Measurements from ENCODE around the gene CYYR1. TPM values are rescaled to one million over a fixed set of nuclear protein-coding genes. Genes with fewer than 3 reads are reported as not detected.

CYYR1 gene
- total RNA-seq: 6.3 and 9.9 TPM in 2 replicates

DNA sequence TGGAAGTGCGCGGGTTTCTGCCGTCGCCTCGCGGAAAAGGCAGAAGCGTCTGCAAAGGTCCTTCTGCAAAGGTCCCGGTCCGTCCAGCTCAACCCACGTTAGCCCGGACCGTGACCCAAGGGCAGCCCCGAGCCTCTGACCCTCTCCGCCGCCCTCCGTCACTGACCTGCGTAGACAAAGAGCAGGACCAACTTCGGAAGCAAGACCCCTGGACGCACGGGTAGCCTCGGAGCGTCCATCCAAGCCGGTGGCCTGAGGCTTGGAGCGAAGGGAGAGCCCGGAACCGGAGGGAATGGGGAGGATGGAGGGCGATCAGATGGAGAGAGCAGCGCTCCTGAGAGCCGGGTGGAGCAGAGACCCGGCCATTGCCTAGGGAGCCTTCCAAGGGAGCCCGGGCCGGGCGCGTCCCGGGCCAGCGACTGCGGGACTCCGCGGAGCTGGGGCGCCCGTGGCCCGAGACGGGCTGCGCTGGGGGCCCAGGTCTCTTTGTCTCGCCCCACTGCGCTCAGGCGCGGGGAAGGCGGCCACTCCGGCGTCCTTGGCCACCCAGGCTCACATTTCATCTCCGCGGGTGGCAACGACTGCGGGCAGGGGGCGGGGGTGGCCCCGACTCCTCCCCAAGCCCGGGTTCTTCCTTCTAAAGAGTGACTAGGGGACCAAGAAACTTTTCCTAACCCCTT lies at the start of gene CYYR1:
CYYR1 (minus strand) TSS at position 585 of the 680 bp plus-strand sequence; CDS start at position 239, 346 bp downstream.
- DNase-seq (ENCODE audit: low read depth in 2 of 2): peak in 1 of 2 donors; percentile 30

DNA sequence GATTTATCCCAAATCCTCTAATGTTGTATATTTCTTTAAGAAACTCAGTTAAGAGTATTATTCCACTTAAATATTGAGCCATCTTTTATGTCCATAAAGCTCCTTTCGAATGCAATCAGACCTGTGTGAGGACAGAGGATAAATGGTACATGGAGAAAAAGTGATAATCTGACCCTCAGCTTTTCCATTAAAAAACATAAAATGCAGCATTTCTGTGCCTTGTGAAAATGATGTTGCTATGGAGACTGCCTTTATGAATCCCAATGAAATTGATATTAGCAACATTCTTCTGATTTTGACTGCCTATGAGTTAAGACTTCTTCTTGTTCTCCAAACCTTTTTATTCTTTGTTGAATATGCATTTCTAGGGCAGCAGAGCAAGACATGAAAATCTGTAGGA lies 44.1 kb upstream of the CYYR1 start:
- DNase-seq (ENCODE audit: low read depth in 2 of 2): no peak

DNA sequence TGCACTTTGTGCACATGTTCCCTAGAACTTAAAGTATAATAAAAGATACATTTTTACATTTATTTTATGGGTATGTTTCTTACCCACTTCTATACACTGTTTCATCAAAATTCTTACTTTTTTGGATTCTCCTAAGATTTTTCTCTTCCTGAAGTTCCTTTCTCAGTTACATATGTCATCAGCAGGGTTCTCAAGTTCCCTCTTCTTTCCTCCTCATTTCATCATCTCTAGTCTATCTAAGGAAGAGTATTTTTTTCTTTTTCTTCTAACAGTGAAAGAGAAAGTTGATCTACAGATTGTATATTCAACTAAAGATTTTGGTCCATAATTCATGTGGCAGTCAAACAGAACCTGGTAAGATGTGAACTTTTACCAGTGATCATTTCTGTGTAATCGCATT lies 41.2 kb upstream of the CYYR1 start:
- DNase-seq (ENCODE audit: low read depth in 2 of 2): no peak

DNA sequence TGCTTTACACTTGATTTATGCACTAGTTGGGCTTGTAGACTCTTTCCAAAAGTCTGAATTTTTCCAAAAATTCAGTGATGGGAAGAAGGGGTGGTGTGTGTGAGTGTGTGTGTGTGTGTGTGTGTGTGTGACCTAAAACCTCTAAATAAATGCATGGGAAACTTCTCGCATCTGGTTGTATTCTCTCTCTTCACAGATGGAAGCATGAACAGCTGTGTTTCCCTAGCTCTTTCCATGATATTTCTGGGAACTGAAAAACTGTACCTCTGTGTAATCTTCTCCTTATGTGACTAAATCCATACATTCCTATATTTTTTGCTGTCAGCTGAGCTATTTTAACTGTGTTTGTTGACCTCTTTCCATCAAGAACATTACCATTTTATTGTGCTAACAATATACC lies 26.2 kb upstream of the CYYR1 start:
- no peak for DNase-seq (ENCODE audit: low read depth in 2 of 2)

DNA sequence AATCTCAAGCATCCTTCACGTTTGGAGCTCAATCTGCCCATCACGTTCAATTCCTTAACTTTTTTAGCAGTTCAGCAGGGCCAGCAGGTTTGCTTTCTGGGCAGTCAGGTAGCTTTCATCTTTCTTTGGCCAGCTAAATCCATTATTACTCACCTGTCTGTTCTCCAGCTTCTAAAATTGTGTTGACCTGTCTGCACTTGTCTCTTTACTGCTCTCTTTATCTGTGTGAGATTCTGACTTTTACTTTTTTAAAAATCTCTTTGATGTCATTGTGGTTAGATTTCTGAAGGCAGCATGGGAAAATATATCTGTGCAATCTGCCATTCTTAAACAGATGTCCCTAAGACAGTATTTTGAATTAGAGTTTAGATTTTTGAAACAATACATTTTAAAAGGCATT lies 24.9 kb upstream of the CYYR1 start:
- DNase-seq (ENCODE audit: low read depth in 2 of 2): no peak

DNA sequence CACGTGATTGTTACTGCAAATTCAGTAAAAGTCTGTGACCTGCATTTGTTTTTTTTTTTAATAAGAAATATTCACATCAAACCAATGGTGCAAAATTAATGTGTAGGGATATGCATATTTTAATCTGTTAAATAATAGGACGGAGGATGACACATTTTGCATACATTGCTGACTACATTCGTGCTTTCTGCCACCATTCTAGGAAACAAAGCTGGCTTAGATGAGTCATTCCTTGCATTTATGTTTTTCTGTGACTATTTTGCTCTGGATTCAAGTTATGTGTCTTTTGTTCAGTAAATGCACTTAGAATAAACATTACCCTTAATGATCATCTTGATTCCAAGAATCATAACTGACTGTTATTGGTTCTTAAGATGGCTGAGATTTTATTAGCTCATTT lies 23.9 kb upstream of the CYYR1 start:
- no peak for DNase-seq (ENCODE audit: low read depth in 2 of 2)

DNA sequence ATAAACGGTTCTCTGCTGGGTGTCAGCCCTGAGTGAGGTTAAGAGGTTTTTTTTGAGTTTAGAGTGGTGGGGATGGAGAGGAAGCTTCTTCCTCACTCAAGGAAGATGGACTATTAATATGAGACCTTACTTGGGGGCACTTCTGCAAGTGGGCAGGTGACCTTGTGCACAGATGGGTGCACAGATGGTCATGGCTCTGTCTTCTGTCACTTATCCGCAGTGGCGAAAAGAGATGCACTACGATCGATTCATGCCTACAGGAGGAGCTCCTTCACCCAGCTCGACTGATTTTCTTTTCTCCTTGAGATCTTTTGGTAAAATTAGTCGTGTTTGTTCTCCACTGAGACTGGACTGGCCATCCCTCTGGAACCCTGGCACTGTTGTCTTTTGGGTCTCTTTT lies 22.9 kb upstream of the CYYR1 start:
- no peak for DNase-seq (ENCODE audit: low read depth in 2 of 2)

DNA sequence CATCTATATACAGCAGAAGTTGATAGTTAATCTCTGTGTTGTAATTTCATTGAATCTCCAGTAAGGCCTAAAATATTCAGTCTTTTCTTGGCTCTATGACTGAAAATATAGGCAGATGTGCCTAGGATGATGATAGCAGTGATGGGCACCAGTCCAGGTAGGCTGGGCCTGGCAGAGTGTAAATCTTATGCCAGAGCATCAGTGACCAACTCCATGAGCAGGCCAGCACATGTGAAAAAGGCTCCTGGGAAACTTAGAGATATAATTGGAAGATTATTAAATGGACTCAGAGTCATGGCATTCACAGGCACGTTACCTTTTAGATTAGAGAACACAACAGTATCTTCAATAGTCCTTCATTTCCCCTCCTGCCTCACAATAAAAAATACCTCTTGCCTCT lies 20.7 kb upstream of the CYYR1 start:
- no peak for DNase-seq (ENCODE audit: low read depth in 2 of 2)

DNA sequence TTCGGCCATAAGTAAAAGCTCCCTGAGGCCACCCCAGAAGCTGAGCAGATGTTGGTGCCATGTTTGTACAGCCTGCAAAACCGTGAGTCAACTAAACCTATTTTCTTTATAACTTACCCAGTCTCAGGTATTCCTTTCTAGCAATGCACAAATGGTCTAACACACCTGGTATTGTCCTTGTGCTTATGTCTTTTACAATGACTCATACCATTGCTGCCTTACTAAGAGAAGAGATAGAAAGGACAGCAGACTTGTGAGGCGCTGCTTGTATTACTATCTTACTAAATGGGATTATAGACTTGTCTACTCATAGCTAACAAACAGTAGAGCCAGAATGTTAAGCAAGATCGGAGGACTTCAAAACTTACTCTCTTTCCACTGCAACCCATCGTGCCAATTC lies 18.5 kb upstream of the CYYR1 start:
- DNase-seq (ENCODE audit: low read depth in 2 of 2): no peak

DNA sequence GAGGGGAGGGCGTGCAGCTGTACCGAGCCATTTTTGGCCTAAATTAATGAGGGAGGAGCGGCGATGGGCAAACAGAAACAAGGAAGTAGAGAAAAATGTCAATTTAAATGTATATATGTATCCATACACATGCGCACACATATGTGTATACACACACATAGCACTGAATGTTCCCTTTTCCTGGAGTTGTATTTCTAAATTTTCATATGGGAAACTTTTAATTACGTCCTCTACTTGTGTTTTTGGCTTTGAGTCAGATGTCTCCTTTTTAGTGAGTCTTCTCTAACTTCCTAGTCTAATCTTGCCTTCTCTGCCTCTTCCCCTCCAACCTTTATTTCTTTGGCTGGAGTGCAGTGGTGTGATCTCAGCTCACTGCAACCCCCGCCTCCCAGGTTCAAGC lies 15.4 kb upstream of the CYYR1 start:
- DNase-seq (ENCODE audit: low read depth in 2 of 2): no peak

DNA sequence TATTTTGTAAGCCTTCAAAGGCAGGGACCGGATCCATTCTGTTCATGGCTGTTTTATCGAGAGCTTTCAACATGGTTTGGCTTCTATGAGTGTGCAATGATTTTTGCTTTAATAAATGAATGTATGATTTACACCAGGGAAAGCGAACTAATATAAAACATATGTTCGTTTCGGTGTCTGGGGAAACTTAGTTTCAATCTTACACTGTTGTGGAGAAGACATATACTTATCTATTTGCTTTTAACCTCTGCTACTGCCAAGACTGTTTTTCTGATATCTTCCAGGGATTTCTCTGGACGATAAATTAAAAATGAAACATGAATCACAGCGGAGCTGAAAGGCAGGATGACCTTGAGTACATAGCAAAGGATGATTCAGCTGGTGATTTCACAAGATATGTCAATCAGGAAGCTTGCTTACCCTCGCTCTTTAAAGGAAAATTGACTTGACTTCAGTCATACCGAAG lies 14.7 kb upstream of the CYYR1 start:
- DNase-seq (ENCODE audit: low read depth in 2 of 2): peak; percentile 36 to 89

DNA sequence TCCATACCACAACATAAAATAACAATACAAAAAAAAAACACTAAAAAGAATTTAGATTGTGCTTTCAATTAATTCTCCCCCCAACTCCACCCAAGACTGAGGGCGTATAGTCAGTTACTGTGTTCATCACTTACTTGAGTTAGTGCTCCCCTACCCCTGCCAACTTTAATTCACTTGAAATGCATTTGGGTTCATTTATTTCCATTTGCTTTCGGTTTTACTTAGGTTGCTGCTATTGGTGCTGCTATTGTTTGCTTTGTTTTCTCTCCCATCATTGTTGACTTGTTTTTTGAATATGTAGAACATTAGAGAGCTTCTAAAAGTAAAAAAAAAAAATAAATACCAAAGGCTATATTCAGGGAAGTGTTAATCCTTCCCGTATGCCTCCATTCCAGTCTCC lies 10.7 kb upstream of the CYYR1 start:
- no peak for DNase-seq (ENCODE audit: low read depth in 2 of 2)

DNA sequence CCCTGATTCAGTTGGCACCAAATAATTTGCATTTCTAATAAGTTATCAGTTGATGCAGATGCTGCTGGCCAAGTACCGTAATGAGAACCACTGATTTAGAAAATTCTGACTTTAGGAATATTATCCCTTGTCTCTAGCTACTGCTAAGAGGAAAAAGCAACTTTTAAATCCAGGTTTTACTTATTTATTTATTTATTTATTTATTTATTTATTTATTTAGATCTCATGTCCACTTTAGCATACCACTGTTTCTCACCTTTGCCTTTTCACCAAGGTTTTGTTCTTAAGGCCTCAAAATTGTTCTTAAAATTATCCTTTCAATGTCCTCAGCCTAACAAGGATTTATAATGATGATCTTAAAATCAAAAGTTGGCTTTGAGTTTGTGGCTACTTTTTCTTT lies 8.7 kb upstream of the CYYR1 start:
- DNase-seq (ENCODE audit: low read depth in 2 of 2): no peak

DNA sequence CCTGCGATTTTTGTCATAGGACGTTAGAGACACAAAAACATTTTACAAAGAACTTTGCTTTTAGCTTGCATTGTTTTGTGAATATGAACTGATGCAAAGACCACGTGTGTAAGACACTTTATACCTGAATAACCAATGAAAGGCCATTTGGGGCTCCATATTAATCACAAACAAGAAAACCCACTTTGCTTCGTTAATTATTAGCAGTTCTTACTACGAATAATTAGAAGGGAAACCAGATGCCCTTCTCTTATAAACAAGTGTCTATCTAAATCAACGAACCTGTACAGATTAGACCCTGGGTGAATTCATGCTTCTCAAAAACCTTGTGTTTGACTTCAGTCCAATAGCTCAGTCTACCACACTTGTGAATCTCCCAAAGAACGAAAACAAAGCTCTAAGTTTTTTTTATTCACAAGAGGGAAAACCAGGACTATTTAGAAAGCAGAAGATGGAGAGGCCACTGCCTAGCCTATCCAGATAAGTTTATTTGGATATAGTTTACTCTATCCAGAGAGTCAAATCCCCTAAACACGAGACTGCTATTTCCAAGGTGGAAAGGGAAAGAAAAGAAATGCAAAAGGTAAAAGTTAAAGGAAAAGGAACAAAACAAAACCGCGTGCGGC lies 897 bp downstream of the CYYR1 start:
- DNase-seq (ENCODE audit: low read depth in 2 of 2): peak in 1 of 2 donors; percentile 9

DNA sequence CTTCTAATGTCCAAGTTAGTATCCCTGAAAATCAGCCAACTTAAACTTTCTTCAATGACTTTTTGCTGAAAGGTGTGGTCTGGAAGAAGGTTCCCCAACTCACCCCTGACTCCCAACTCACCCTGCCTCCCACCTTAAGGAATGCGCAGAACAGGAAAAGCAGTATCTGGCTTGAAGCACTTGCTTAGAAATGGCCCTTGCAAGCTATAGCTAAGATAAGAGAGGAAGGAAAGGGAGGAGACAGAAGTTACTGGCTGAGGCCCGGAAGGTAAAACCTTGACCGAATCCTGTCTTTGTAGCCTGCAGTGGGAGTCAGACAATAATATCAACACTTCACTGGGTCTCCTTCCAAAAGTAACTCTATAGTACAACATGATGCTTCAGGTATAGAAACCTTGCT lies 2.9 kb downstream of the CYYR1 start:
- DNase-seq (ENCODE audit: low read depth in 2 of 2): no peak

DNA sequence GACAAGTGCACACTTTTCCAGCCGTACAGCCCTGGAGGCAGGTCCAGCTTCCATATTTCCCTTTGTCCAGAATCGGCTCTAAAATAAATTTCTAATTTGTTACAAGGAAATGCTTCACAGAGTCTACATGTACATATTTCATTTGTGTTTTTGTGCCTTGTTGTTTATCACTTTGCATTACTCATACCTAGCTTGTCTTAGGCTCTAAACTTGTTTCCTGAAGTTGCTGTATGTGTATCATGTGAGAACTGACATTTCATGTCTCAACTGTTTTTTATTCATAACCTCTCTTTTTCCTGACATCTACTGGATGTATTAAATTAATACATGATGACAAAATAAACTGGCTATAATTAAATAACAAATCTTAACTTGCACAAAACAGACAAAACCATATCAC lies 7.5 kb downstream of the CYYR1 start:
- DNase-seq (ENCODE audit: low read depth in 2 of 2): peak in 1 of 2 donors; percentile 23

DNA sequence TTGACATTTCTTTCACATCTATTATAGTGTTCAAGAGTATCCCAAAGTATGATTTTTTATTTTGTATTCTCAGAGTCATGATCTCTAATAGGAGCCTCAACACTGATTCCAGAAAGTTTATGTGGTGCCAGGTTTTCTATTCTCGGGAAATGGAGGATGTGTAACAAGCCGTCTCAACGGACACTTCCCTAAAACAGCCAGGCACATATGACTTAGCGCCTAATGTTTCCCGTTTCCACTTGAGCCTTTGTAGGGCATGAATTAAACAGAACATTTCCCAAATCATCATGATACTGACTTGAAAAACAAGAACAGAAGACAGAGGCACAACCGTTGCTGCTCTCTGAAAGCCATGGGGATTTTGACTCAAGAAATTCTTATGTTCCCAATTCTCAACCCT lies 8.0 kb downstream of the CYYR1 start:
- no peak for DNase-seq (ENCODE audit: low read depth in 2 of 2)

DNA sequence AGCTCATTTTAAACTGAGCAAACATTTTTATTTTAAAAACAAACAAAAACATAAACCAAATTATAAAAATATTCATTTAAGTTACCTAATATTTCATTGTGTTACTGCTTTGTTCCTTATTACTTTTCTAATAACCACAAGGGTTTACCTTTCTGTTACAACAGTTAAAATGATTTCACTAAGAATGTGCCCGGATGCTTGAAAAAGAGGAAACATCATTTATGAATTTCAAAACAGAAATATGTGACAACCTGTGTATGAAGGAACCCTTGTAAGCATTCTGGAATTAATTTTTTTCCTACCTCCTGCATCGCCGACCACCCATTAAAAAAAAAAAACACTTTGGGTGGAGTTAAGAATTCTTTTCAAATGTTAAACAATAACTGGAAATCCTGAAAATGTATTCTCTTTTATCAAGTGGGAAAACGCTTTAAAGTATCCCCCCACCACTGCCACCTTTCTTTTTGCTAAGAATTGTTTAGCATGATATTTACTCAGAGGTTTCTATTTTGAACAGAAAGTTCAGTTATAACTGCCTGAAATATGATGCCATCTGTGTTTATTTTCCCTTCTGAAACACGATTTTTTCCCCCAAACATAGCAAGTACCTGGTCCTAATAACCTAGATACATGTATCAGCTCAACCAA lies 9.1 kb downstream of the CYYR1 start:
- peak in 1 of 2 donors; percentile 19 for DNase-seq (ENCODE audit: low read depth in 2 of 2)

DNA sequence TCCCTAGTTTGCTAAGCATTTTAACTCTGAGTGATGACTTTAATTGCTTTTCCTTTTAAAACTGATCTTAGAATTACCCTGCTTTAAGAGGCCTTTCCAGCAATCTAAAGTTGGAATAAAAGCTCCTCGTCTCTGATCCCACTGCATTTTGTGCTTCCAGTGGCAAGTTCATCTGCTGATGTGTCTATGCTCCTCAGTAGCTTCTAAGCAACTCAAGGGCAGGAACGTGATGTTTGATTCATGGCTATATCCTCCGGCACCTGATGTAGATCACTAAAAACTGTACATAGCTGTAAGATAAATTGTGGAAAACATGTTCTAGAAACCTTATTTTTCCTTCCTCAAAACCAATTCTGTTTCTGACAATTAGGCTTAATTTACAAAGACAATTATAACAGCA lies 12.5 kb downstream of the CYYR1 start:
- no peak for DNase-seq (ENCODE audit: low read depth in 2 of 2)

DNA sequence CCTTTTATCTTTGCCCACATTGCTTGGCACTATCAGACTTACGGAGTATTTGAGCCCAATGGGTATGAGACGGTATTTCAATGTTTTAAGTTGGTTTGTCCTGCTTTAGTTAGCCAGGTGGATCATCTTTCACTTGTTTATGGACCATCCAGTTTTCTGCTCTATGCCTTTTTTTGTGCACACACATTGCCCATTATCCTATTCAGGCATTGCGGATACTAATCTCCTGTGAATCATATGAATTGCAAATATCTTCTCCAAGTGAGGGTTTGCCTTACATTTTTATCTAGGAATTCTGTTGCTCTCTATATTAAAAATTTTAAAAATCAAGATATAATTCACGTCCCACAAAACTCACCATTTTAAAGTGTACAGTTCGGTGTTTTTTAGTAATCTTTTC lies 14.0 kb downstream of the CYYR1 start:
- no peak for DNase-seq (ENCODE audit: low read depth in 2 of 2)

DNA sequence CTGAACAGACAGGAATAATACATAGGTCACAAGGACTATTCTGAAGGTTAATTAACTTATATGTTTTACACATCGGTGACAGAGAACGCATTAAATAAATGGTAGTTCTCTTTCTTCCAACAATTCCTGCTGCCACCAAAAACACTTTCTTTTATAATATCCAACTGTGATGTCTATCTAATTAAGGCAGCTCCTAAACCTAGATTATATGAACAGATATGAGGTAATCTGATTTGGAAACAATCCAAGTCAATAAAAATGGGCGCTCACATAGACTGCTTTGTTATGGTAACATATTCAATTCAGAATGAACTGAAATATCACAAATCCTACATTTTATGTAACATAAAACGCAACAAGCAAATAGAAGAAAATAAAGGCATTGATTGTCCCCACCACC lies 16.0 kb downstream of the CYYR1 start:
- DNase-seq (ENCODE audit: low read depth in 2 of 2): no peak

DNA sequence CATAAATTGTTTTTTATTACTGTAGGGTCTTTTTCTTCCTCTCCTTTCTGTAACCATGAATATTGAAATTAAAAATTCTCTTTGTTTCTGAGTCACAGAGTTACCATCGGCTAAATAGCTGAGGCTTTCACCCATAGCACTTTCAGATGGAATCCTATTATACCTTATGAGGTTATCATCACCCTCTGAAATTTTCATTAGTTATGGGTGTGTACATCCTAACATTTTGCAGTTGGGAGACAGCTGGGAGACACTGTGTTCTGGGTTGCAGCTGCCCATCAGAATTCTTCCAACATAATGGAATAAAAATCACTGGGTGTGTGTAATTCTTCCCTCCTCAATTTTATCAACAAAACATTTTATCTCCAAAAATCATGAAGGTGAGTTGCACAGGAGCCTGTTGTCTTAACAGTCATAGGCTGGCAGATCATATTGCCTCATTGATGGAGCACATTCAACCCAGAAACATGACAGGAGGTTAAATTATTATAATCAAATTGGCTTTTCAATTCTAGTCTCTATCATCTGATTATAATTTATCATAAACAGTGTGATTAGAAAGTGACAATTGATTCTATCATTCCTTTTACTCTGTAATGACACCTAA lies 17.4 kb downstream of the CYYR1 start:
- no peak for DNase-seq (ENCODE audit: low read depth in 2 of 2)

DNA sequence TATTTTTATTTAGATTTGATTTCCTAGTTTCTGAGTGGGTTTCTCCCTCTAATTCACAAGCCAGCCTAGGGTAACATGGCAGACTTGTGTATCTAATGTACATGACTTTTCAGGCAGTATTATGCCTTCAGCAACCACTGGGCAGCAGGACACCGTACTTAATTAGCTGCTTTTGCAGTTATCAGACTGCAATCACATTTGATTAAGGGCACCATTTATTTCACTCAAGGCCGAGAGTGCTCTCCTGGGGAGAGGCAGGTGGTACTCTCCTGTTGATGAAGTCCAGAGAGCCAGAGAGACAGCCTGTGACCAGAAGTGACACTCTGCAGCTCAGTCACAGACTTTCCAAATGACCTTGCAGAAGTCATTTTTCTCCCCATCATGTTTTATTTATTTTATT lies 18.7 kb downstream of the CYYR1 start:
- no peak for DNase-seq (ENCODE audit: low read depth in 2 of 2)

Measured in lung microvascular endothelial cell (primary cell).